IMR-90 (cell line): Measurements from ENCODE around the gene WBP2. TPM values are rescaled to one million over a fixed set of nuclear protein-coding genes. Genes with fewer than 3 reads are reported as not detected.

Source experiments
- ATAC-seq: fragments of 200-7000 bp; cut with Tn5 transposase; 2 replicates; pipeline ENCODE4 v1.9.1; 2020; ENCODE audit warnings: low read depth, mild to moderate bottlenecking, moderate library complexity
- BruUV-seq: library from RNA; stranded (reverse); fragments of 400-500 nt; replicated peaks from 2 replicates; lab custom pipeline; 2021; lab: Mats Ljungman, UMichigan
- CTCF ChIA-PET: fragments of 300-600 bp; formaldehyde crosslinking; extraction: SDS; loops from one replicate; lab custom pipeline; 2021; ENCODE audit warnings: antibody characterized with exemption; lab: Yijun Ruan, JAX
- POLR2A ChIA-PET: fragments of 300-600 bp; sonication (Branson Sonifier 250); formaldehyde crosslinking; loops from one replicate; lab custom pipeline; 2022; ENCODE audit warnings: antibody characterized with exemption; ENCODE audit not compliant: unreplicated experiment; lab: Charles Lee
- DNase-seq: peaks from one replicate; pipeline ENCODE4 v3.0.0; 2013
- H2AFZ ChIP-seq: replicated peaks from 2 replicates; pipeline ENCODE3; 2013; ENCODE audit warnings: low read length, mild to moderate bottlenecking; ENCODE audit not compliant: poor library complexity
- H2AK5ac ChIP-seq: 2 replicates; pipeline ENCODE4 v1.6.1; 2013; ENCODE audit warnings: low read depth, low read length, inconsistent platforms
- H2AK9ac ChIP-seq: replicated peaks from 2 replicates; pipeline ENCODE3; 2013; ENCODE audit warnings: mild to moderate bottlenecking, low read depth, low read length, moderate library complexity; ENCODE audit not compliant: poor library complexity
- H2BK120ac ChIP-seq: 2 replicates; pipeline ENCODE4 v1.6.1; 2013; ENCODE audit warnings: low read depth, low read length, inconsistent platforms
- H2BK15ac ChIP-seq: 3 replicates; pipeline ENCODE4 v1.6.1; 2013; ENCODE audit warnings: low read depth, low read length, inconsistent platforms
- H2BK20ac ChIP-seq: 2 replicates; pipeline ENCODE4 v1.6.1; 2013; ENCODE audit warnings: low read depth, mild to moderate bottlenecking, inconsistent platforms, low read length, moderate library complexity
- H2BK5ac ChIP-seq: 2 replicates; pipeline ENCODE4 v1.6.1; 2013; ENCODE audit warnings: mild to moderate bottlenecking, low read depth, low read length, inconsistent platforms; ENCODE audit not compliant: poor library complexity, severe bottlenecking
- H3K14ac ChIP-seq: replicated peaks from 2 replicates; pipeline ENCODE4 v1.6.1; 2013; ENCODE audit warnings: low read depth, low read length, inconsistent platforms
- H3K18ac ChIP-seq: 2 replicates; pipeline ENCODE4 v1.6.1; 2013; ENCODE audit warnings: low read depth, low read length, control low read depth
- H3K23ac ChIP-seq: 2 replicates; pipeline ENCODE4 v1.6.1; 2013; ENCODE audit warnings: low read depth, low read length, inconsistent platforms
- H3K27ac ChIP-seq: 2 replicates; pipeline ENCODE4 v1.5.1; 2013; ENCODE audit warnings: mild to moderate bottlenecking, control low read depth, low read length; ENCODE audit not compliant: insufficient read depth
- H3K27me3 ChIP-seq: 2 replicates; pipeline ENCODE4 v1.6.1; 2013; ENCODE audit warnings: low read length; ENCODE audit not compliant: control insufficient read depth, insufficient read depth
- H3K36me3 ChIP-seq: 2 replicates; pipeline ENCODE4 v1.6.1; 2013; ENCODE audit warnings: low read length, mixed read lengths; ENCODE audit not compliant: control insufficient read depth, insufficient read depth
- H3K4ac ChIP-seq: 2 replicates; pipeline ENCODE4 v1.6.1; 2013; ENCODE audit warnings: low read depth, low read length, inconsistent platforms
- H3K4me1 ChIP-seq: 2 replicates; pipeline ENCODE4 v1.6.1; 2013; ENCODE audit warnings: low read length, mixed read lengths; ENCODE audit not compliant: control insufficient read depth, insufficient read depth
- H3K4me2 ChIP-seq: 2 replicates; pipeline ENCODE4 v1.6.1; 2013; ENCODE audit warnings: low read depth, mild to moderate bottlenecking, control low read depth, low read length, moderate library complexity
- H3K4me3 ChIP-seq: 2 replicates; pipeline ENCODE4 v1.5.1; 2013; ENCODE audit warnings: low read depth, mild to moderate bottlenecking, control low read depth, low read length, moderate library complexity; ENCODE audit not compliant: insufficient read depth
- H3K56ac ChIP-seq: 2 replicates; pipeline ENCODE4 v1.6.1; 2013; ENCODE audit warnings: low read length, inconsistent platforms; ENCODE audit not compliant: insufficient read depth; ENCODE audit errors: extremely low read depth
- H3K79me1 ChIP-seq, 2 experiments: 2 replicates each; pipeline ENCODE4 v1.6.1; 2013; ENCODE audit warnings: low read length in 2 of 2, inconsistent platforms in 1 of 2, low read depth in 1 of 2
- H3K9ac ChIP-seq: 2 replicates; pipeline ENCODE4 v1.6.1; 2013; ENCODE audit warnings: low read depth, low read length, control low read depth
- H3K9me1 ChIP-seq: 2 replicates; pipeline ENCODE4 v1.6.1; 2013; ENCODE audit warnings: low read length, inconsistent platforms; ENCODE audit not compliant: insufficient read depth
- H3K9me3 ChIP-seq: 2 replicates; pipeline ENCODE4 v1.6.1; 2013; ENCODE audit warnings: low read length; ENCODE audit not compliant: control insufficient read depth, insufficient read depth
- H4K20me1 ChIP-seq: 2 replicates; pipeline ENCODE4 v1.6.1; 2013; ENCODE audit warnings: low read length, inconsistent platforms; ENCODE audit not compliant: insufficient read depth
- H4K5ac ChIP-seq: 2 replicates; pipeline ENCODE4 v1.6.1; 2013; ENCODE audit warnings: mild to moderate bottlenecking, low read depth, low read length, control low read depth
- H4K8ac ChIP-seq, 2 experiments: 2 replicates each; pipeline ENCODE4 v1.6.1; 2013; ENCODE audit warnings: low read depth in 2 of 2, low read length in 2 of 2, control low read depth in 1 of 2, inconsistent platforms in 1 of 2
- H4K91ac ChIP-seq: 2 replicates; pipeline ENCODE4 v1.6.1; 2013; ENCODE audit warnings: low read depth, low read length, inconsistent platforms; ENCODE audit not compliant: insufficient read depth
- MAFK ChIP-seq: IDR thresholded peaks from 2 replicates; pipeline ENCODE4 v1.6.1; 2012; ENCODE audit warnings: low read depth, low read length, improper control_type of control experiment
- MAZ ChIP-seq: IDR thresholded peaks from 2 replicates; pipeline ENCODE4 v1.6.1; 2012; ENCODE audit warnings: low read depth, mild to moderate bottlenecking, low read length, improper control_type of control experiment, moderate library complexity, borderline replicate concordance
- MXI1 ChIP-seq: IDR thresholded peaks from 2 replicates; pipeline ENCODE4 v1.6.1; 2012; ENCODE audit warnings: low read depth, mild to moderate bottlenecking, low read length, moderate library complexity, borderline replicate concordance
- NFE2L2 ChIP-seq: fragments of 150-350 bp; IDR thresholded peaks from 2 replicates; pipeline ENCODE4 v1.6.1; 2016; ENCODE audit warnings: low read depth, mild to moderate bottlenecking, low read length
- POLR2A ChIP-seq: IDR thresholded peaks from 2 replicates; pipeline ENCODE4 v1.6.1; 2012; ENCODE audit warnings: mild to moderate bottlenecking, low read depth, low read length
- RAD21 ChIP-seq: IDR thresholded peaks from 2 replicates; pipeline ENCODE4 v1.6.1; 2012; ENCODE audit warnings: low read length, improper control_type of control experiment
- RCOR1 ChIP-seq: IDR thresholded peaks from 2 replicates; pipeline ENCODE4 v1.6.1; 2012; ENCODE audit warnings: mild to moderate bottlenecking, low read length, improper control_type of control experiment; ENCODE audit not compliant: insufficient replicate concordance
- WGBS, 2 experiments: methylation state at CpG; one replicate each; pipeline versions ENCODE4 v1.1.5 to v1.1.7; 2013; ENCODE audit warnings: missing lambda C conversion rate in 2 of 2; ENCODE audit not compliant: insufficient read length in 1 of 2; ENCODE audit errors: extremely low coverage in 2 of 2; 5-methylcytosine and 5-hydroxymethylcytosine counted together
- dilution Hi-C: fragments of 300-500 bp; cut with HindIII; formaldehyde crosslinking; loops from one replicate; pipeline ENCODE4 v1.14.3; 2018; ENCODE audit warnings: low sequenced_read_pairs; ENCODE audit not compliant: unreplicated experiment
- in situ Hi-C: fragments of 300-500 bp; cut with MboI; formaldehyde crosslinking; loops from 3 replicates; pipeline ENCODE4 v1.14.3; 2019; ENCODE audit warnings: low sequenced_read_pairs, inconsistent platforms, mixed read lengths
- intact Hi-C: fragments of 100-400 bp; cut with micrococcal nuclease; formaldehyde crosslinking; loops from 2 replicates; pipeline ENCODE4 v1.10.0; 2022
- polyA plus RNA-seq, 3 experiments: library from polyadenylated mRNA; depleted of rRNA; stranded (reverse); fragments of >200 nt; gene quantifications; 2 replicates each; pipeline ENCODE4 v1.2.3, GENCODE V29; 2012; ENCODE audit warnings: low replicate concordance in 1 of 3
- total RNA-seq: library from RNA; depleted of rRNA; stranded (reverse); fragments of >200 nt; gene quantifications from 2 replicates; pipeline ENCODE4 v1.2.3, GENCODE V29; 2012
- TF ChIP-seq, protein P1 (sequence below): fragments of 150-350 bp; IDR thresholded peaks from 2 replicates; pipeline ENCODE4 v1.6.1; 2017; ENCODE audit warnings: mild to moderate bottlenecking, antibody characterized with exemption, low read length, low read depth

WBP2 gene
- total and polyA plus RNA-seq, 2 of the 4 experiments (the other 2 are of a cell fraction), result 9.0 to 35.5 TPM

DNA sequence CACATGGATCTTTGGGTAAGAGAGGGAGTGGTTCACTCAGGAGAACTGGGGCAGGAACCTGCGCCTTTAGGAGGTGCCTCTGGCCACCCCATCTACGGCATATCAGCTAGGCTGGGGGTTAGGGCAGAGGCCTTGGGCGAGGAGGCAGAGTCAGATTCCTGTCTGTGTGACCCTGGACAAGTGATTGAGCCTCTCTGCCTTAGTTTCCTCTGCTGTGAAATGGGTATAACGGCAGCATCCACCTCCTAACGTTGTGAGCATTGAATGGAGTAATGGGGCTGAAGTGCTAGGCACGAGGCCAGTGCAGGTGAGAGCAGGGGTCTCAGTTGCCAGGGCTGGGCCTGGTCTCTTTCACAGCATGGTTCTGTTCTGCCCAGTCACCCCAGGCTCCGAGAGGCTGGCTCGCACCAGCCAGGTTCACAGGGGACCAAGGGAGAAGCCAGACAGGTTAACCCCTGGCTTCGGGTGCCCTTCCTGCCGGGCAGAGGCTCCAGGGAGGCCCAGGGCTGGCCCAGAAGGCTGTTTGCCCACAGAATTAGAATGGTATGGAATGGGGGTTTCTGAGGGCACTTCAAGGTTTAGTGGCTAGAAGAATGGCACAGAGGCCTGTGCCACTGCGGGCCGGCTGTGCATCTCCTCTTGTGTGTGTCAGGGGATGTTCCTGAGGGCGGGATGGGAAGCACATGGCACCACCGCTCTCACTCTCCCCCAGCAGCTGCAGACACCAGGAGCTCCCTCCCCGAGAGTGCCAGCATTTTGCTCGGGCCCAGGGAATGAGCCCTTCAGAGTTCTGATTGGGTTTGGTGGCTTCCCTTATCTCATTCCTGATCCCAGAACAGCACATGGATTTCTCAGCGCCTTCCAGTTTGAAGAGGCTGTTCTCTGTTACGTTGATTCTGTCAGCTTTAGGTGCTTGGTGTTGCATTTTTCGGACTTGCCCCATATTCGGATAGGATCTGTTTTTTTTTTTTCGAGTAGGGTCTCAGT is 34.7 kb downstream of the WBP2 start:
- Histone ChIP-seq H2BK120ac (no peak overlapping the region), H2AK9ac (no peak overlapping the region), H3K23ac (no peak overlapping the region), H3K9me3 (no peaks in the 10 kb centered on the region), H3K4me3 (no peak overlapping the region), H3K4me1 (no peaks in the 10 kb centered on the region), H4K8ac (no peak overlapping the region), H2AK5ac (no peak overlapping the region), H4K5ac (no peak overlapping the region), H4K20me1 (no peaks in the 10 kb centered on the region), H3K9me1 (0 out of 2 replicates have a peak, but pooled peaks cover 2% of the 10 kb centered on the region), H3K56ac (no peak overlapping the region), H3K27me3 (no peaks in the 10 kb centered on the region), H3K36me3 (peaks cover 71% of the 10 kb centered on the region), H2BK20ac (no peak overlapping the region), H4K91ac (no peak overlapping the region), H3K4ac (no peak overlapping the region), H3K18ac (no peak overlapping the region), H3K79me1 (peaks cover 5 to 8% of the 10 kb centered on the region in 2 experiments; a peak in 3 of 4 replicates), H2BK15ac (no peak overlapping the region), H3K14ac (no peak overlapping the region), H2BK5ac (no peak overlapping the region), H3K9ac (no peak overlapping the region), H3K4me2 (no peak overlapping the region), H3K27ac (no peak overlapping the region), H2AFZ (no peak overlapping the region)
- TF ChIP-seq, protein P1, sequence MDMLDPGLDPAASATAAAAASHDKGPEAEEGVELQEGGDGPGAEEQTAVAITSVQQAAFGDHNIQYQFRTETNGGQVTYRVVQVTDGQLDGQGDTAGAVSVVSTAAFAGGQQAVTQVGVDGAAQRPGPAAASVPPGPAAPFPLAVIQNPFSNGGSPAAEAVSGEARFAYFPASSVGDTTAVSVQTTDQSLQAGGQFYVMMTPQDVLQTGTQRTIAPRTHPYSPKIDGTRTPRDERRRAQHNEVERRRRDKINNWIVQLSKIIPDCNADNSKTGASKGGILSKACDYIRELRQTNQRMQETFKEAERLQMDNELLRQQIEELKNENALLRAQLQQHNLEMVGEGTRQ, result no peak
- no peak for TF ChIP-seq RCOR1
- no peak for TF ChIP-seq RAD21
- no peak for TF ChIP-seq POLR2A
- no peak for TF ChIP-seq MAZ
- no peak for TF ChIP-seq NFE2L2
- TF ChIP-seq MXI1, result no peak
- TF ChIP-seq MAFK, result no peak
- ChIA-PET CTCF (no interaction called here), POLR2A (no interaction called here)
- BruUV-seq, result no TSS peak
- intact Hi-C loops, result no loop called here
- DNase-seq (no peak), ATAC-seq (no peak)
- WGBS, 2 experiments, result 88% methylated on average over 5 of the region's 21 CpGs; no CpG with 5 or more reads in 1 of the 2 experiments
- in situ Hi-C loops, result no loop called here
- dilution Hi-C loops, result no loop called here
